ENCODE measurements around the gene MATN4. TPM values are rescaled to one million over a fixed set of nuclear protein-coding genes. Genes with fewer than 3 reads are reported as not detected.

Gene MATN4
- total and polyA plus RNA-seq, 2 experiments from 2014 or later, result 3.3 to 5.1 TPM

DNA sequence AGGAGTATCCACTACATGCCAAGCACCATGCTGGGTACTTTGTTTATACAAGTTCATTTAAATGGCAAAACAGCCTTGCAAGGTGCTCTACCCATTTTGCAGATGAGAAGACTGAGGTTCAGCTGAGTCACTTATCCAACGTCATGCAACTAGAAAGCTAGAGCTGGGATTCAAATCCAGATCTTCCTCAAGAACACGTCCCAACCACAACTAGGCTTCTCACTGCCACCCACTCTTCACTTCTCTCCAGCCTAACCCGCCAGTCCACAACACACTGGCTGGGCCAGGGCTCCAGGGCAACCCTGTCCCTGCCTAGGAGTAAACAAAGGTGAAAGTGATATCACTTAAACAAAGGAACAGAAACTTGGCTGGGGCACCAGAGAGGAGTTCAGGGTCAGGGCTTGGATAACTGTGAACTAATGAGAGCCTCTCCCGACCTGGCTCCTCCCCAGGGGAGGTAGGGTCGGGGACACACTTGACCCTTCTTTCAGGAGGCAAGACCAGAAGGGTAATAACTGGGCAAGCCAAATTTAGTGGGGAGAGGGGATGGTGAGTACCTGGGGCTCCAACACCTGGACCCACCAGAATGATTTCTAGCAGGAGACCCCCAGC is 32.2 kb upstream of the MATN4 start:
- DNase-seq (ENCODE audit: low spot score) (no peak), ATAC-seq (no peak; the same call in 2 of the 3 replicates)
- Mint-ChIP-seq H3K27me3 (ENCODE audit: insufficient read depth, low read depth, poor library complexity) (peaks cover 9% of the 10 kb centered on the region), H3K4me1 (peaks cover 88% of the 10 kb centered on the region), H3K27ac (peak overlapping the region; percentile 96), H3K4me3 (peak overlapping the region; percentile 71; the same call in 2 of the 3 replicates), H3K36me3 (ENCODE audit: low read depth) (peaks cover 25% of the 10 kb centered on the region), H3K9me3 (no peaks in the 10 kb centered on the region)
- H3K79me2 ChIP-seq (replicated peaks; ENCODE audit: insufficient read depth), result peaks cover 91% of the 10 kb centered on the region
- TF ChIP-seq, protein P1, sequence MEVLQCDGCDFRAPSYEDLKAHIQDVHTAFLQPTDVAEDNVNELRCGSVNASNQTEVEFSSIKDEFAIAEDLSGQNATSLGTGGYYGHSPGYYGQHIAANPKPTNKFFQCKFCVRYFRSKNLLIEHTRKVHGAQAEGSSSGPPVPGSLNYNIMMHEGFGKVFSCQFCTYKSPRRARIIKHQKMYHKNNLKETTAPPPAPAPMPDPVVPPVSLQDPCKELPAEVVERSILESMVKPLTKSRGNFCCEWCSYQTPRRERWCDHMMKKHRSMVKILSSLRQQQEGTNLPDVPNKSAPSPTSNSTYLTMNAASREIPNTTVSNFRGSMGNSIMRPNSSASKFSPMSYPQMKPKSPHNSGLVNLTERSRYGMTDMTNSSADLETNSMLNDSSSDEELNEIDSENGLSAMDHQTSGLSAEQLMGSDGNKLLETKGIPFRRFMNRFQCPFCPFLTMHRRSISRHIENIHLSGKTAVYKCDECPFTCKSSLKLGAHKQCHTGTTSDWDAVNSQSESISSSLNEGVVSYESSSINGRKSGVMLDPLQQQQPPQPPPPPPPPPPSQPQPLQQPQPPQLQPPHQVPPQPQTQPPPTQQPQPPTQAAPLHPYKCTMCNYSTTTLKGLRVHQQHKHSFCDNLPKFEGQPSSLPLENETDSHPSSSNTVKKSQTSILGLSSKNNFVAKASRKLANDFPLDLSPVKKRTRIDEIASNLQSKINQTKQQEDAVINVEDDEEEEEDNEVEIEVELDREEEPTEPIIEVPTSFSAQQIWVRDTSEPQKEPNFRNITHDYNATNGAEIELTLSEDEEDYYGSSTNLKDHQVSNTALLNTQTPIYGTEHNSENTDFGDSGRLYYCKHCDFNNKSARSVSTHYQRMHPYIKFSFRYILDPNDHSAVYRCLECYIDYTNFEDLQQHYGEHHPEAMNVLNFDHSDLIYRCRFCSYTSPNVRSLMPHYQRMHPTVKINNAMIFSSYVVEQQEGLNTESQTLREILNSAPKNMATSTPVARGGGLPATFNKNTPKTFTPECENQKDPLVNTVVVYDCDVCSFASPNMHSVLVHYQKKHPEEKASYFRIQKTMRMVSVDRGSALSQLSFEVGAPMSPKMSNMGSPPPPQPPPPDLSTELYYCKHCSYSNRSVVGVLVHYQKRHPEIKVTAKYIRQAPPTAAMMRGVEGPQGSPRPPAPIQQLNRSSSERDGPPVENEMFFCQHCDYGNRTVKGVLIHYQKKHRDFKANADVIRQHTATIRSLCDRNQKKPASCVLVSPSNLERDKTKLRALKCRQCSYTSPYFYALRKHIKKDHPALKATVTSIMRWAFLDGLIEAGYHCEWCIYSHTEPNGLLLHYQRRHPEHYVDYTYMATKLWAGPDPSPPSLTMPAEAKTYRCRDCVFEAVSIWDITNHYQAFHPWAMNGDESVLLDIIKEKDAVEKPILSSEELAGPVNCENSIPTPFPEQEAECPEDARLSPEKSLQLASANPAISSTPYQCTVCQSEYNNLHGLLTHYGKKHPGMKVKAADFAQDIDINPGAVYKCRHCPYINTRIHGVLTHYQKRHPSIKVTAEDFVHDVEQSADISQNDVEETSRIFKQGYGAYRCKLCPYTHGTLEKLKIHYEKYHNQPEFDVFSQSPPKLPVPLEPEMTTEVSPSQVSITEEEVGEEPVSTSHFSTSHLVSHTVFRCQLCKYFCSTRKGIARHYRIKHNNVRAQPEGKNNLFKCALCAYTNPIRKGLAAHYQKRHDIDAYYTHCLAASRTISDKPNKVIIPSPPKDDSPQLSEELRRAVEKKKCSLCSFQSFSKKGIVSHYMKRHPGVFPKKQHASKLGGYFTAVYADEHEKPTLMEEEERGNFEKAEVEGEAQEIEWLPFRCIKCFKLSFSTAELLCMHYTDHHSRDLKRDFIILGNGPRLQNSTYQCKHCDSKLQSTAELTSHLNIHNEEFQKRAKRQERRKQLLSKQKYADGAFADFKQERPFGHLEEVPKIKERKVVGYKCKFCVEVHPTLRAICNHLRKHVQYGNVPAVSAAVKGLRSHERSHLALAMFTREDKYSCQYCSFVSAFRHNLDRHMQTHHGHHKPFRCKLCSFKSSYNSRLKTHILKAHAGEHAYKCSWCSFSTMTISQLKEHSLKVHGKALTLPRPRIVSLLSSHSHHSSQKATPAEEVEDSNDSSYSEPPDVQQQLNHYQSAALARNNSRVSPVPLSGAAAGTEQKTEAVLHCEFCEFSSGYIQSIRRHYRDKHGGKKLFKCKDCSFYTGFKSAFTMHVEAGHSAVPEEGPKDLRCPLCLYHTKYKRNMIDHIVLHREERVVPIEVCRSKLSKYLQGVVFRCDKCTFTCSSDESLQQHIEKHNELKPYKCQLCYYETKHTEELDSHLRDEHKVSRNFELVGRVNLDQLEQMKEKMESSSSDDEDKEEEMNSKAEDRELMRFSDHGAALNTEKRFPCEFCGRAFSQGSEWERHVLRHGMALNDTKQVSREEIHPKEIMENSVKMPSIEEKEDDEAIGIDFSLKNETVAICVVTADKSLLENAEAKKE (CRISPR knock-in tag; IDR thresholded peaks at IDR 0.05), result no peak
- TF ChIP-seq JUNB (IDR thresholded peaks at IDR 0.05; ENCODE audit: unreplicated experiment) (no peak), ZNF114 (CRISPR knock-in tag; IDR thresholded peaks at IDR 0.05) (no peak)
- TF ChIP-seq, protein P2, sequence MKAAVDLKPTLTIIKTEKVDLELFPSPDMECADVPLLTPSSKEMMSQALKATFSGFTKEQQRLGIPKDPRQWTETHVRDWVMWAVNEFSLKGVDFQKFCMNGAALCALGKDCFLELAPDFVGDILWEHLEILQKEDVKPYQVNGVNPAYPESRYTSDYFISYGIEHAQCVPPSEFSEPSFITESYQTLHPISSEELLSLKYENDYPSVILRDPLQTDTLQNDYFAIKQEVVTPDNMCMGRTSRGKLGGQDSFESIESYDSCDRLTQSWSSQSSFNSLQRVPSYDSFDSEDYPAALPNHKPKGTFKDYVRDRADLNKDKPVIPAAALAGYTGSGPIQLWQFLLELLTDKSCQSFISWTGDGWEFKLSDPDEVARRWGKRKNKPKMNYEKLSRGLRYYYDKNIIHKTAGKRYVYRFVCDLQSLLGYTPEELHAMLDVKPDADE (IDR thresholded peaks at IDR 0.05), result no peak
- TF ChIP-seq, protein P3, sequence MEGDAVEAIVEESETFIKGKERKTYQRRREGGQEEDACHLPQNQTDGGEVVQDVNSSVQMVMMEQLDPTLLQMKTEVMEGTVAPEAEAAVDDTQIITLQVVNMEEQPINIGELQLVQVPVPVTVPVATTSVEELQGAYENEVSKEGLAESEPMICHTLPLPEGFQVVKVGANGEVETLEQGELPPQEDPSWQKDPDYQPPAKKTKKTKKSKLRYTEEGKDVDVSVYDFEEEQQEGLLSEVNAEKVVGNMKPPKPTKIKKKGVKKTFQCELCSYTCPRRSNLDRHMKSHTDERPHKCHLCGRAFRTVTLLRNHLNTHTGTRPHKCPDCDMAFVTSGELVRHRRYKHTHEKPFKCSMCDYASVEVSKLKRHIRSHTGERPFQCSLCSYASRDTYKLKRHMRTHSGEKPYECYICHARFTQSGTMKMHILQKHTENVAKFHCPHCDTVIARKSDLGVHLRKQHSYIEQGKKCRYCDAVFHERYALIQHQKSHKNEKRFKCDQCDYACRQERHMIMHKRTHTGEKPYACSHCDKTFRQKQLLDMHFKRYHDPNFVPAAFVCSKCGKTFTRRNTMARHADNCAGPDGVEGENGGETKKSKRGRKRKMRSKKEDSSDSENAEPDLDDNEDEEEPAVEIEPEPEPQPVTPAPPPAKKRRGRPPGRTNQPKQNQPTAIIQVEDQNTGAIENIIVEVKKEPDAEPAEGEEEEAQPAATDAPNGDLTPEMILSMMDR (conservative IDR thresholded peaks at IDR 0.05; ENCODE audit: low read depth in 2 of 2), result no peak
- no peaks in the 10 kb centered on the region for H3K27me3 ChIP-seq (ENCODE audit: insufficient read depth)
- no peaks in the 10 kb centered on the region for H3K36me3 ChIP-seq (ENCODE audit: insufficient read depth)
- H3K4me3 ChIP-seq, result no peak overlapping the region; the same call in 1 of the 2 replicates
- H4K20me1 ChIP-seq (replicated peaks; ENCODE audit: insufficient read depth), result 0 out of 2 replicates have a peak, but pooled peaks cover 2% of the 10 kb centered on the region
- H3K9me2 ChIP-seq (ENCODE audit: insufficient read depth), result no peaks in the 10 kb centered on the region
- peaks cover 72% of the 10 kb centered on the region for H3K4me1 ChIP-seq (ENCODE audit: insufficient read depth)
- H3F3A ChIP-seq (replicated peaks; ENCODE audit: low read depth), result 0 out of 2 replicates have a peak, but pooled peaks cover 8% of the 10 kb centered on the region
- no peak overlapping the region for H2AFZ ChIP-seq
- H3K27ac ChIP-seq (ENCODE audit: low read depth), result peak overlapping the region; percentile 96
- peak overlapping the region; percentile 69 for H3K4me2 ChIP-seq

Data from GM23338 (cell line).